Suprapubic skin (tissue), 4 donors: ENCODE measurements around the gene SMARCE1.

Experiments
- EP300 ChIP-seq: sonication (generic); formaldehyde crosslinking; IDR thresholded peaks from one replicate; pipeline ENCODE4 v1.6.1; 2017; ENCODE audit warnings: antibody characterized with exemption
- POLR2A ChIP-seq, 2 donors: fragments of 450-650 bp; IDR thresholded peaks; one replicate each; pipeline ENCODE4 v1.6.1; 2017; ENCODE audit warnings: antibody characterized with exemption in 2 of 2, mild to moderate bottlenecking in 2 of 2, moderate library complexity in 2 of 2
- POLR2AphosphoS5 ChIP-seq, 3 donors: sonication (generic); formaldehyde crosslinking; IDR thresholded peaks; one replicate each; pipeline ENCODE4 v1.6.1; 2017; ENCODE audit warnings: antibody characterized with exemption in 3 of 3

GRCh38 chr17:40647624-40648383, at the start of gene SMARCE1:
- no peak for TF ChIP-seq POLR2A (IDR thresholded peaks at IDR 0.05)
- peak in 2 of 3 donors; percentile 12 to 68 for TF ChIP-seq POLR2AphosphoS5 (IDR thresholded peaks at IDR 0.05)
- no peak for TF ChIP-seq EP300
